ENCODE results near the gene COL28A1.
"Not testable (repeated sequence)": the region's sequence is repeated elsewhere in the genome, so short reads cannot be mapped to it uniquely, and the experiment has no call there.

Gene COL28A1

GRCh38 chr7:7464991-7465765 lies 70.5 kb downstream of the COL28A1 start:
- not testable (repeated sequence) for DNase-seq

GRCh38 chr7:7454000-7454399 lies 81.7 kb downstream of the COL28A1 start:
- DNase-seq = no peak

GRCh38 chr7:7452652-7453051 lies 83.0 kb downstream of the COL28A1 start:
- no peak for DNase-seq

GRCh38 chr7:7452119-7452518 lies 83.6 kb downstream of the COL28A1 start:
- no peak for DNase-seq

DNA sequence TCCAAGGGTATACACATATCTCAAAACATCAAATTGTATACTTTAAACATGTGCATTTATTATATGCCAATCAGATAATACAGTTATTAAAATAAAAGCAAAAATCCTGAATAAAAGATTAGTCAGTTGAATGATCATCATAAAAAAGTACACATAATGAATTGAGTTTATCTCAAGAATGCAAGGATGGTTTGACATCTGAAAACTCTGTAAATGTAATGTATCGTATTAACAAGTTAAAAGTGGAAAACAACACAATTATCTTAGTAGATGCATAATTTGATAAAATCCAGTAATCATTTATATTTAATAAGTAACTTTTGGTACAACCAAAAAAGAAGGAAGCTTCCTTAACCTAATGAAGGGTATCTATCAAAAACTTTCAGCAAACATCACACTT lies 86.6 kb downstream of the COL28A1 start:
- no peak for DNase-seq

- no peak for DNase-seq
These were observed 89.1 kb downstream of the COL28A1 start for GRCh38 chr7:7446616-7447015.

- peak; percentile 12 for DNase-seq
These were observed 91.8 kb downstream of the COL28A1 start for GRCh38 chr7:7443806-7444350.

GRCh38 chr7:7439564-7439963 lies 96.1 kb downstream of the COL28A1 start:
- DNase-seq = no peak

GRCh38 chr7:7438851-7439250 lies 96.8 kb downstream of the COL28A1 start:
- DNase-seq = peak; percentile 99

GRCh38 chr7:7435978-7436377 lies 99.7 kb downstream of the COL28A1 start:
- DNase-seq = no peak

DNA sequence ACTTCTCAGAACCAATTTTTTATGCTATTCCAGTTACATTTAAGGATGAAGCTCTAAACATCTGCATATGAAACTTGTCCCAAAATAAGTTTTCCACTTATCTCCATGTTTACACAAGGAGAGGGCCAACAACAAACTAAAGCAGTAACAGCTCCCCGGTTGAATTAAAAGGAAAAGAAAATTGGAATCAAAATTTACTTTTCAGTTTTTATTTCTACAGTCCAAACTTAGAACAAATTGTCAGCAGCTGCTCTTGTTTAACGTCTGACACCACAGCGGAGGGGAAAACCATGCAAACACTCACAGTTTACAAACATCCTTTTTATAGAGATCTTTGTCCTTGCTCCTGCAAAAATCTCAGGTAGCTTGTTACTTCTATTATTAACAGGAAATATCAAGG lies 101.3 kb downstream of the COL28A1 start:
- DNase-seq = no peak

- no peak for DNase-seq
These were observed 101.9 kb downstream of the COL28A1 start for GRCh38 chr7:7433811-7434210.

- no peak for DNase-seq
These were observed 102.7 kb downstream of the COL28A1 start for GRCh38 chr7:7432979-7433378.

GRCh38 chr7:7428806-7429205 lies 106.9 kb downstream of the COL28A1 start:
- DNase-seq = peak; percentile 46

- no peak for DNase-seq
These were observed 108.3 kb downstream of the COL28A1 start for GRCh38 chr7:7427363-7427762.

DNA sequence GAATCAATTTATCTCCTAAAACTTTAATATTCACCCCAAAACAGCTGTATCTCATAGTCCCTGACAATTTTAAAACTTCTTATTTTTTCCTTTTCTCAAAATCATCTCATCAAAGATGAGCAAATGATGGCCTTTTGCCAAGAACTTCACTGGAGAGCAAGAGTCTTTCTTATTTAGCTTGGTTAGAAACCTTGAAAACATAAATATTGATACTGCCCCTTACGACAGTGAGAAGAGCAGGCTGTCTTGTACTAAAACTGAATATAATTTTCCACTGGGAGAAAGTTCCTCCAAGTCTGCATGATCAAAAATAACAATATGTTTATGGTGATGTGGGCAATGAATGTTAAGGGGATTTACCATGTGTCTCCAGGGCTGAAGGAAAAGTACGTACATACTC lies 109.0 kb downstream of the COL28A1 start:
- DNase-seq = no peak

DNA sequence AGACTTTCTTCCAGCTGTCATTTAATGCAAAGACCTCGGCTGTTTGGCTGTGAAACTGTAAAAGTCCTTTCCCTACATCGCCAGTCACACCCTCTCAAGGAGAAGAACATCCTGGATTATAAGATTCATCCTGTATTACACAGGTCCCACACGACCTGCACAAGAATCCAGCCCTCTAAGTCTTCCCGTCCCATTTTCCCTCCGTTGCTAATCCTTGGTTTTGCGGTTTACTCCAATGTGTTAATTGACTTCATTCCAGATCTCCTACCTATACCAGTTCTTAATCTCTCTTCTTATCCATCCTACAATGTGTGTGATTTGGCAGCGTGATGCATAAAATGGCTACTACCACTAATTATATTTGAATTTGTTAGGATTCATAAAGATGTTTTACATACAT lies 110.4 kb downstream of the COL28A1 start:
- DNase-seq = no peak

DNA sequence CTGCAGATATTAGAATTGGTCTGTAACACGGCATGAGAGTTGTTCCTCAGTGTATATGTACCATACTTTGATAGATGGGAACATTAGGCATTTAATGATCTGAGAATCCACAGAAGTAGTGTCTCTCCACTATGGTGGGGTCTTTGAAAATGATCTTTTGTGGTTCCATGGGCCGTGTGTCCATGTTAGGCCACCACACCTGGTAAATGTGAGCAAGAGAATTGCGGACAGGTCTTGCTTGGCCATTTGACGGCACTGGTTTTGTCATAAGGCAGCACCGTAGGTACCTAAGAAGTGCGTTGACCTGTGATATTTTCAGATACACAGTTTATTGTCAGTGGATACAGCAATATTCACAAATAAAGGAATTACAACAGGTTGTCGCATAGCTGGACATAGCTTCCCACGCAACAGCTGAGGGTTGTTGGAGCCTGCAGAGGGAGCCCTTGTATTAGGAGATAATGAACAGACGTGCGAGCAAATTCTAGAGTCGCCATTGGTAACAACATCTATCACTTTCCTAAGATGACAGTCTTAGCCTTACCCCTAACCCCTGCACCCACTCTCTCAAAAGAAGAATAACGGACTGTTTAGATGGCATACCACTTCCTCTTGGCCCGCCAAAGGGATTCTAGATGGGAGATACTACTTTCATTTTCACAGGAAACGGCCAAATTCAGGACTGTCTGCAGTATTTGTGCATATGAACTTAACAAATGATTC lies 111.4 kb downstream of the COL28A1 start:
- DNase-seq = peak; percentile 65

- no peak for DNase-seq
These were observed 113.0 kb downstream of the COL28A1 start for GRCh38 chr7:7422641-7423040.

- DNase-seq = no peak
These were observed 113.8 kb downstream of the COL28A1 start for GRCh38 chr7:7421826-7422225.

GRCh38 chr7:7418997-7419396 lies 116.7 kb downstream of the COL28A1 start:
- DNase-seq = no peak

GRCh38 chr7:7417851-7418250 lies 117.8 kb downstream of the COL28A1 start:
- DNase-seq = no peak

DNA sequence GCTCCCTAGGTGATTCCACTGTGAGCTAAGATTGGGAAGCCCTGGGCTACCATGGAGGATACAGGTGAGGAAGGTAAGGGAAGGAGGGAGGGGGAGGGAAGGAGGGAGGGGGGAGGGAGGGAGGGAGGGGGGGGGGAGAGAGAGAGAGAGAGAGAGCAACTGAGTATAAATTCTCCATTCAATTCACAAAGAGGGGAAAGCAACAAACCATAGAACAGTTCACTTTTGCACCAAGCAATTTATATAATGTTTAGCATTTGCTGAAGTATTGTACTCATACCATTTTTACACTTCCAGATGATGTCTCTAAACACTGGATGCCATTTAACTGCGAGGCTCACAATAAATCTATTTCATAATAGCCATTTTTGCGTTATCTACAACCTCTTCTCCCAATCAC lies 118.3 kb downstream of the COL28A1 start:
- DNase-seq = no peak

All from fibroblast of skin of back (primary cell).